Epithelial cell of proximal tubule (primary cell): ENCODE measurements around the gene LPCAT1. TPM values are rescaled to one million over a fixed set of nuclear protein-coding genes. Genes with fewer than 3 reads are reported as not detected.

Experiments
- DNase-seq: peaks from one replicate; pipeline ENCODE4 v3.0.0-alpha.2; 2011; ENCODE audit warnings: low read depth
- H3K4me3 ChIP-seq: 2 replicates; pipeline ENCODE4 v1.5.1; 2011; ENCODE audit warnings: low read depth, mild to moderate bottlenecking, low read length
- total RNA-seq: library from RNA; depleted of rRNA; stranded (reverse); fragments of >200 nt; gene quantifications from 2 replicates; pipeline ENCODE4 v1.2.3, GENCODE V29; 2015
- TF ChIP-seq, protein P1 (sequence below): conservative IDR thresholded peaks from 2 replicates; pipeline ENCODE4 v1.5.1; 2012; ENCODE audit warnings: low read depth, mild to moderate bottlenecking, low read length

The LPCAT1 gene
- total RNA-seq, 1 donor from 2014 or later = 105 TPM

DNA sequence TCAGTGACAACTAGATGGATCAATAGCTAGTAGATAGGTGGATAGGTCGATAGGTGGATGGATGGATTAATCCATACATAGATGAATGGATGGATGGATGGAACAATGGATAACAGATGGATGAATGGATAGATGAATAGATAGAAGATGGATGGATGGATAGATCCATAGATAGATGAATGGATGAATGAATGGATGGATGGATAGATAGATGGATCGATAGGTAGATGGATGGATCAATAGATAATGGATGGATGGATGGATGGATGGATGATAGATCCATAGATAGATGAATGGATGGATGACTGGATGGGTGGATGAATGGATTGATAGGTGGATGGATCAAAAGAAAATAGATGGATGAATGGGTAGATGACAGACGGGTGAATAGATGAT lies 83.7 kb downstream of the LPCAT1 start:
- H3K4me3 ChIP-seq = no peak overlapping the region
- TF ChIP-seq, protein P1, sequence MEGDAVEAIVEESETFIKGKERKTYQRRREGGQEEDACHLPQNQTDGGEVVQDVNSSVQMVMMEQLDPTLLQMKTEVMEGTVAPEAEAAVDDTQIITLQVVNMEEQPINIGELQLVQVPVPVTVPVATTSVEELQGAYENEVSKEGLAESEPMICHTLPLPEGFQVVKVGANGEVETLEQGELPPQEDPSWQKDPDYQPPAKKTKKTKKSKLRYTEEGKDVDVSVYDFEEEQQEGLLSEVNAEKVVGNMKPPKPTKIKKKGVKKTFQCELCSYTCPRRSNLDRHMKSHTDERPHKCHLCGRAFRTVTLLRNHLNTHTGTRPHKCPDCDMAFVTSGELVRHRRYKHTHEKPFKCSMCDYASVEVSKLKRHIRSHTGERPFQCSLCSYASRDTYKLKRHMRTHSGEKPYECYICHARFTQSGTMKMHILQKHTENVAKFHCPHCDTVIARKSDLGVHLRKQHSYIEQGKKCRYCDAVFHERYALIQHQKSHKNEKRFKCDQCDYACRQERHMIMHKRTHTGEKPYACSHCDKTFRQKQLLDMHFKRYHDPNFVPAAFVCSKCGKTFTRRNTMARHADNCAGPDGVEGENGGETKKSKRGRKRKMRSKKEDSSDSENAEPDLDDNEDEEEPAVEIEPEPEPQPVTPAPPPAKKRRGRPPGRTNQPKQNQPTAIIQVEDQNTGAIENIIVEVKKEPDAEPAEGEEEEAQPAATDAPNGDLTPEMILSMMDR = no peak
- DNase-seq = no peak

DNA sequence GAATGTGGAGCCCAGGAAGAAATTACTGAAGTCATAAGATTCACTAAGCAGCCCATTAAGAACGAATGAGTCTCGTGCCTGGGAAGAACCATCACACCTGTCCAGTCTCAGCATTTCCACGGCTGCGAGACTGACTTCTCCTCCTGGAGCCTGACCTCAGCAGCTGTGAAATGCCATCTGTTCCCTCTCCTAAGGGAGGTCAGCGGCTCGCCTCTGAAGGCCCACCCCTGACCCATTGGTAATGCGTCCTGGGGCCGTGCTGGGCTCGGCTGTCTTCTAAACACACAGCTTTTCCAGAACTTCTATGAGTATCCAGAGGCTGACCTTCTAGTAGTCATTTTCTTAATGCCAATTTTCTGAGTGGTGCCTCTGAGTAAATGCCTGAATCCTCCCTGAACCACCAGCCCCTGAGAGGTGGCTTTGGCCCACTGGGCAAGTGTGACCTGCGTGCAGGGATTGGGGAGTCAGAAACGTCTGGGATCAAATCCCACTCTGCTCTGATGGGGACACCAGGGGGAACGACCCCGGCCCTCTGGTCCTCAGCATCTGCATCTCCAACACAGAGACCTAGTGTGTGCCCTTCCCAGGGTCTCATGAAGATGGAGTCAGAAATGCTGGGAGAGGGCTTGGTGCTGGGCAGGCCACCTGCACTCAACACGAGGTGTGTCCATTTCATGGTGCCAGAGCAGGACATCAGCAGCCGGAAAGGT lies 84.2 kb downstream of the LPCAT1 start:
- H3K4me3 ChIP-seq = no peak overlapping the region
- TF ChIP-seq, protein P1 = no peak
- DNase-seq = no peak

- no peak for DNase-seq
- TF ChIP-seq, protein P1 = no peak
- no peak overlapping the region for H3K4me3 ChIP-seq
These were observed 84.9 kb downstream of the LPCAT1 start for GRCh38 chr5:1438871-1439270.

DNA sequence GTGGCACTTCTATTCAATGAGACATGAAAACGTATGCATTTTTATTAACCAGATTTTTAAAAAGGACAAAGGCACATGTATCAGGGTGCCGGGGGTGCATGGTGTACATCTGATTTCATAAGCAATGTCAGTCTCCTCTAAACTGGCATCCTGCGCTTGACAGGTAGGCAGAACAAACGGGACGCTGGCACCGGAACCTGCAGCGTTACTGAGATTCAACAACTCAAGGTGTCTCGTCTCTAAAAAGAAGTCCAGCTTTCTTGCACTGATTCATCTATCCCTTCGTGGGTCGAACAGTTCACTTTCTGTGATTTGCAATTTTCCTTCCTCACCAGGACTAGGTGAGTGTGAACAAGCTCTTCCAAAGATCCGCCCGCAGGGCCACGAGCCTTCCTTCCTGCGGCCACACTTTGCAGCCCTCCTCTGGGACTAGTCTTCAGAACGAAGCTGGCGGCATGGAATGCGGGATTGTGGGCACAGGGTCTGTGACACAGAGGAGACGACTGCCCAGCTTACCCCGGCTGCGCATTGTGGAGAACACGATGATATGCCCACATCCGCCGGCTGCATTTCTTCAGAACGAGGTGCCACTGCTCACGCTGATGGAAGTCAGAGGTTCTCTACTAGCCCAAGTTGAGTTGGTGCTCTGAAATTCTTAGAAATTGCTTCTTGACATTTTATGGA lies 85.7 kb downstream of the LPCAT1 start:
- TF ChIP-seq, protein P1 = no peak
- DNase-seq = no peak
- no peak overlapping the region for H3K4me3 ChIP-seq

DNA sequence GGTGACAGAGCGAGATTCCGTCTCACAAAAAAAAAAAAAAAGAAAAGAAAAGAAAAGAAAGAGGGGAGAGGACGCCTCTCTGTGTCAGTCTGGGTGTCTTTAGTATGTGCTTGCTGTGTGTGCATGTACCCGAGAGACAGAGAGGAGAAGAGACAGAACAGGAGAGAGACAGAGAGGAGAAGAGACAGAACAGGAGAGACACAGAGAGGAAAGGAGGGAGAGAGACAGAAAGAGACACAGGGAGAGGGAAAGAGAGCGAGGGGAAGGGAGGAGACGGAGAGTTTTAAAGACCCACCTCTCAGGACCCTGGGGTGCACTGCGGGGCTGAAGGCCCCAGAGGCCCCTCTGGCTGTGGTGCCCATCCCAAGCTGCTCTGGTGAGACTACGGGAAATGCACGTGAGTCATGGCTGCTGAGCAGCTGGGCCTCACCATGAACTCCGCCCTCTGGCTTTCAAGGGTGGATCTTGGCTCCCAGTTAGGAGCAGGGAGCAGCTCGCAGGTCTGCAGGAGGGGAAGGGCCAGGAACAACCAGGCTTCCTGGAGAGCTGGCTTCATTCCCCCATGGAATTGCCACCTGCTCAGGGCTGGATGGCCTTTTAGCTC lies 86.4 kb downstream of the LPCAT1 start:
- TF ChIP-seq, protein P1 = no peak
- H3K4me3 ChIP-seq = no peak overlapping the region
- no peak for DNase-seq

GRCh38 chr5:1436681-1437080 lies 87.1 kb downstream of the LPCAT1 start:
- TF ChIP-seq, protein P1 = no peak
- no peak for DNase-seq
- no peak overlapping the region for H3K4me3 ChIP-seq
